IPS-11a (cell line): ENCODE measurements around the gene C19orf25.
A peak's percentile ranks its signal among the peaks of the same experiment; 100 is the strongest.

Source experiments
- H3K4me3 ChIP-seq: one replicate; pipeline ENCODE4 v1.5.1; 2013; ENCODE audit warnings: low read depth, low read length, control low read depth

C19orf25 gene

DNA sequence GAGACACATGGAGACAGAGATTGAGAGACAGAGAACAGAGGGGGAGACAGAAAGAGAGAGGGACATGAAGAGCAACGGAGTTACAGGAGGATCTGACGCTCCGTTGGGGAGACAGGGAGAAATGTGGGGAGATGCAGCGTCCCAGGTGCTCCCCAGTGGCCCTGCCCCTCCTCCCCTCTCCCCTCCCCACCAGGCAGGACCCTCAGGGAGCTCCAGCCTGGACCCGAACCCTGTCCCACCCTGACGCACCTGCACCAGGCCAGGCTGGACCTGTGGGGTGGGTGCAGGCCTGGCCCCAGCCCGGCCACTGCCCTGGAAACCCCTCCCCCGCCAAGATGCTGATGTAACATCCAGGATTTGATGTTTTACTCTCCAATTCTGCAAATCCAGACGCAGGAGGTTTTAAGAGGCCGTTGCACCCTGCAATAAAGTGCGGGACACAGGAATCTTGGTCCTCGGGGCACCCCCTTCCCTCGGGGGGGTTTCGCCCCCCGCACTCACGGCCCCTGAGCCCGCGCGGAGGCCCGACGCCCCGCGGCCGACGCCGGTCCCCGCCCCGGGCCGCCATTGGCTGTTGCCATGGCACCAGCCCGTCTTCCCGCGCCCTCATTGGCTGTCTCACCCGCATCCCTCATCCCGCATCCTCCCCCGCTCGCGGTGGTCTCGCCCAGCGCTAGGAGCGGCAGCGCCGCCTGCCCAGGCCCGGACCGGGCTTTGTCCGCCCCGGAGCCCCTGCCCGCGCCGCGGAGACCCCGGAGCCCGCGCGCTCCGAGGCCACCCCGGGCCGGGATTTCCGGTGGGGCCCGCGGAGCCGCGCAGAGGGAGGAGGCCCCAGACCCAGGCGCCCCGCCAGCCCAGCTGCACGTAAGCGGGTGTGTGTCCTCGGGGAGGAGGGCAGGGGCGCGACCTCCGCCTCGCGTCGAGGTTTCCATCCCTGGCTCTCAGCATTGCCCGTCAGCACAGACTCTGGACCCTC, 29.3 kb downstream of the C19orf25 start, which contains the start of gene APC2:
TSS of gene APC2 (plus strand) at position 655 of the 976 bp plus-strand sequence. CDS start 2,881 bp downstream, outside the sequence.
- H3K4me3 ChIP-seq: peak within 1 kb of the TSS; percentile 8

DNA sequence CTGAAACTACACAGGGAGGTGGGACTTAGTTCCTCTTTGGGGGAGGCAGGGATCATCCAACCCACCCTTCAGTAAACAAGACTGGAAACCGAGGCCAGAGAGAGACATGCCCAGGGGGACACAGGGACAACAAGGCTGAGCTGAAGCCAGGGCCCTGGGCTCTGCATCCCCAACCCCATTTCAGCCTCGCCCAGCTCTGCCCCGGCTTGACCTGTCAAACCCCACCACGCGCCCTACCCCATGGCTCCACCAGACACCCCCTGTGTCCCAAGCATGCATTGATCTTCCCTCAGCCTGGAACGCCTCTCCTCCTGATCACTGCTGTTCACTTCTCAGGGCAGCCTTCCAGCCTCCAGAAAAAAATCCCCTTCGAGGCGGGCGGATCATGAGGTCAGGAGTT, 31.1 kb downstream of the C19orf25 start:
- no peak overlapping the region for H3K4me3 ChIP-seq

DNA sequence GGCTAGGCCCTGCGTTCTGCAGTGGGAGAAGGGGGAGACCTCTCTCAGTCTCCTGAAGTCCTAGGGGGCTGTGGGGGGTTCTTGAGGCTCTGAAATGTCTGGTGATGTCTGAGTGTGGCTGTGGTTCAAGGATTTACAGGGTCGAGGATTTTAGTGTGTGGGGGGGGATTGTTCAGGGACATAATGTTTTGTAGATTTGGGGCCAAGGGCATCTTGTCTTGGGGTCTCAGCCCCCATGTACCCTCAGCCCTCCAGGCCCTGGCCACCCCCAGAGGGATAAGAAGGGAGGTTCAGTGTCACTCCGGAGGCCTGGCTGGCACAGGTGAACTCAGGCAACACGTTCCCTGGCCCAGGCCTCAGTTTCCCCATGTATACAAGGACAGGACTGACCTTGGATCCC, 31.5 kb downstream of the C19orf25 start:
- no peak overlapping the region for H3K4me3 ChIP-seq

DNA sequence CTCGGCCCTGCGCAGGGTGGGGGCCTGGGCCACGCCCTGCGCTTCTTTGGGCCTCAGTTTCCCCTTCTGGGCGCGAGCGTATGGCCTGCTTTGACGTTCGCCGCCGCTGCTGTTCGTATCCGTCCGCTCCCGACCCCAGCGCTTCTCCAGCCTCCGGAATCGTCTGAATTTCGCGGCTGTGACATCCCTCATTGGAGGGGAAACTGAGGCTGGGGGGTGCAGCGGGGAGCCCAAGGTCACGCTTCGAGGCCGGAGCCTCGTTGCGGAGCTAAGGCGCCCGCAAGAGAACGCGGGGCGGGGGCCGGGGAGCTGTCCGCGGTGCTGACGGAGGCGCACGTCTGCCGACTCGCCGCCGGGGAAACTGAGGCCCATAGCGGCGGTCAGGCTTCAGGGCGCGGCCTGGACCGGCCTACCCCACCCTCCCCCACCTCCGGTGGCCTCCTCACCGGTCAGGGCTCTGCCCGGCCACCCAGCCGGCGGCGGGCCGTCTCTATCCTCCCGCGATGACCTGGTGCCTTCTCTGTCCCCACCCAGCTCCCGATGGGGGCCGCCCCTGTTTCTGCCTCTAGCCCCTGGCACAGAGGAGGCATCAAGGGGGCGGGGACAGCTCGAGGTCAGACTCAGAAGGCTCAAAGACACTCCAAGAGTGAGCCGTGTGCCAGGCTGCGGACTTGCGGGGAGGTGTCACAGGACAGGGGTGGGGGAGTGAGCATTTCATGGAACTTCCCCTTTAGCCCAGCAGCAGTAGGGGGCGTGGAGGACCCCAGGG, 32.1 kb downstream of the C19orf25 start:
- peak overlapping the region; percentile 6 for H3K4me3 ChIP-seq

DNA sequence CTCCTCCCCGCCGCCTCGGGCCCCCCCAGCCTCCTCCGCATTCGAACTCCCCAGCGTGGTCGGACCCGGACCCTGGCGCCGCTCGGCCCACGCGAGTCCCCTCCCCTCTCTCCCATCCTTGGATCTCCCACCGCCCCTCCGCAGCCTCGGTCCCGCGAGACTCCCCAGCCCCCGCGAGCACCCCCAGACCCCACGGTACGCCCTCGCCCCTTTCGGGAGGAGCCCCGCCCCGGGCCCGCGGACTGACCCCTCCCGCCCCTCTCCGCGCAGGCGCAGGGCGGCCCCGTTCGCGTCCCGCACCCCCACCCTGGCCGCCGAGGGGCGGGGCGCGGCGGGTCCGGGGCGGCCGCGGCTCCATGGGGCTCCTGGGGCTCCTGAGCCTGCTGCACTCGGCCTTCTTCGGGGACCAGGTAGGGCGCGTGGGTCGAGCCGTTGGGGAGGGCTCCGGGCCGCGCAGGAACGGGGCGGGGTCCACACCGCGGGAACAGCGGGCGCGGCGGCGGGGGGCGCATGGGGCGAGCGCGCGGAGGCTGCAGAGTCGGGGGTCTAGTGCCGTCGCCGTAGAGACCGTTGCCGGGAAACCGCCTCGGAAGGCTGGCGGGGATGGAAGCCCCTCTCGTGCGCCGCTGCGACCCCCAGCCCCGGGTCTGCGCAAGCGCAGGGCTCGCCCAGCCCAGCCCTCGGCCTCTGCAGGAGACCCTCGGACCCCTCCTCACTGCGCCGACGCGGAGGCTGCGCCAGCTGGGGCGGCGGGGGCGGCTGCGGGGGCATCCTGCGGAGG, 32.9 kb downstream of the C19orf25 start:
- peak overlapping the region; percentile 6 for H3K4me3 ChIP-seq

DNA sequence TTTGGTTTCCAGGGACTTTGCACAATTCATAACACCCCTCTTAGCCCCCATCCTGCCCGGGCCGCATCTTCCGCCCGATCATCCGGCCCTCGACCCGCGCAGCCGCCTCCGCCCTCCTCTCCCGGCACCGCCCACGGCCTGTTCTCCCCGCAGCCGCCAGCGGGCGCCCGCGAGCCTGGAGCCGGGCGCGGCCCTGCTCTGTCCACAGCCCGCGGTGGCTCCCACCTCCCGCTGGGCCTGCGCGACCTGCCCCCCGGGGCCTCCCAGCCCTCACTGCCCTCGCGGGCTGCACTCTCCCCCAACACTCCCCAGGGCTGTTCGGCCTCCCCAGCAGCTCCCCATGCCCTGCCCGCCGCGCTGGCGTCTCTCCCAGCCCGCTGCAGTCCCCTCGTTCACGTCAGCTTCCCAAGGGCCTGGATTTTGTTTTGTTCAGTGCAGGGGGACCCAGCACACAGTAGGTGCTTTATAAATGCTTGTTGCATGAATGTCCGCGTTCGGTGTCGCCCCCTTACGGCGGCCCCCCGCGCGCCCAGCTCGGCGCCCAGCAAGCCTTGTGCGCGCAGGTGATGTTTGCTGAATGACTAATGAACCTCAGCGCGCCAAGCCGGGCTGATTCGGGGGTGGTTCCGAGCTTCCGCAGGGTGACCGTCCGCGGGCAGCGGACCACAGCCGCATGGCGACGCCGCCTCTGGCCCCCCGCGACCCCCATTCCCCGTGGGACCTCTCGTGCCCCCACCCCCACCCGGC, 33.7 kb downstream of the C19orf25 start:
- peak overlapping the region; percentile 35 for H3K4me3 ChIP-seq

DNA sequence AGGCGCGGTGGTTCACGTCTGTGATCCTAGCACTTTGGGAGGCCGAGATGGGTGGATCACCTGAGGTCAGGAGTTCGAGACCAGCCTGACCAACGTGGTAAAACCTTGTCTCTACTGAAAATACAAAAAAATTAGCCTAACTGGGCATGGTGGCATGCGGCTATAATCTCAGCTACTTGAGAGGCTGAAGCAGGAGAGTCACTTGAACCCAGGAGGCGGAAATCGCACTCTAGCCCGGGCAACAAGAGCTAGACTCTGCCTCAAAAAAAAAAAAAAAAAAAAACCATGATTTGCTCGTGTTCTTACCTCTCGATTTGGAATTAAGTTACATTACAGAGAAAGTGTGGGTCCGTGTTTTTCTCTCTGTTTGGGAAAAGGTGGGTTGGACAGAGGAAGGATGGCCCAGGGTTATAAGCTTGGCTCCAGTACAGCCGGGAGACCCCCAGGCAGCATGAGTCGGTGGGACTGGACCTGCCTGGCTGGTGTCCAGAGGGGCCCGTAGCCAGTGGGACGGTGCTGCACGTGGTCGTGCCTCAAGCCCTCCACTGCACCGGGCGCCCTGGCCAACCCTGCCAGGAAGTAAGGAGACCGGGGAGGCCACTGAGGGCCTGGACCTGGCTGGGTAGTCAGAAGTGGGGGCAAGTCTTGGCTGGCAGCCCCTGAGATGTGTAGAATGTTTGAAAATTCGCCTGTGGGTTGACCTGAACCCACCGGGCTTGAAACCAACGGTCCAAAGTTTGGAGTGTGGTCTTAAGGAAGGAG, 37.2 kb downstream of the C19orf25 start:
- H3K4me3 ChIP-seq: no peak overlapping the region

DNA sequence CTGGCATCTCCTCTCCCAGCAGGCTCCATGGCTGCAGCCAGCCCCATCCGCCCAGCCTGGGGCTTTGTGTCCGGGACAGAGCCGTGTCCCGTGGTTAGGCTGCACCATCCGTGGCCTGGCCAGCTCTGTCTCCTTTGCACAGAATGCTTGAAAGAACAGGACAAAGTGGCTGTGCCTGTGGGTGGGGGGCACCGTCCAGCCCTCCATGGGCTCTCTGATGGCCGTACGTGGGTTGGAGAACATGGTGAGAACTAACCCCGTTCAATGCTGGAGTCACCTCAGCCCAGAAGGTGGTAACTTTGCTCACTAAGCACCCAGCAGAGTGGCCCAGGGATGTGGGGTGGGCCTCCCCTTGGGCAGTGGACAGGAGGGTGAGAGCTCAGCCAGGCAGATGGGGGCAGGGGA, 38.0 kb downstream of the C19orf25 start:
- H3K4me3 ChIP-seq: no peak overlapping the region

DNA sequence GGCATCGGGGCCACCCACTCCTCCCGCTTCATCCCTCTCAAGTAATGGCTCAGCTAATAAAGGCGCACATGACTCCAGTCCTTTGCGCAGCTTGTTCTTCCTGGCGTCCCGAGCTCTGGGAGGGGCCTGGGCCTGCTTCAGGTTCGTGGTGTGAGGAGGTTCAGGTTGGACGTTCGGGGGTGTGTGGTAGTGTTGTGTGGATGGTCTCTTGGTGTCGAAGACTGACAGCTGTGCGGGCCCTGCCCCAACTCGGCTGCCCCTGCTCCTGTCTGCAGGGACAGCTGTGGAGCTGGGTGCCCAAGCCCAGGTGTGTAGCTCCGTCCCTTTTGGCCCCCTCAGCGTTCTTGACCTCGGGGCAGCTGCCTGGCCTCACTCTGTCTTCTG, 38.6 kb downstream of the C19orf25 start:
- H3K4me3 ChIP-seq: no peak overlapping the region

DNA sequence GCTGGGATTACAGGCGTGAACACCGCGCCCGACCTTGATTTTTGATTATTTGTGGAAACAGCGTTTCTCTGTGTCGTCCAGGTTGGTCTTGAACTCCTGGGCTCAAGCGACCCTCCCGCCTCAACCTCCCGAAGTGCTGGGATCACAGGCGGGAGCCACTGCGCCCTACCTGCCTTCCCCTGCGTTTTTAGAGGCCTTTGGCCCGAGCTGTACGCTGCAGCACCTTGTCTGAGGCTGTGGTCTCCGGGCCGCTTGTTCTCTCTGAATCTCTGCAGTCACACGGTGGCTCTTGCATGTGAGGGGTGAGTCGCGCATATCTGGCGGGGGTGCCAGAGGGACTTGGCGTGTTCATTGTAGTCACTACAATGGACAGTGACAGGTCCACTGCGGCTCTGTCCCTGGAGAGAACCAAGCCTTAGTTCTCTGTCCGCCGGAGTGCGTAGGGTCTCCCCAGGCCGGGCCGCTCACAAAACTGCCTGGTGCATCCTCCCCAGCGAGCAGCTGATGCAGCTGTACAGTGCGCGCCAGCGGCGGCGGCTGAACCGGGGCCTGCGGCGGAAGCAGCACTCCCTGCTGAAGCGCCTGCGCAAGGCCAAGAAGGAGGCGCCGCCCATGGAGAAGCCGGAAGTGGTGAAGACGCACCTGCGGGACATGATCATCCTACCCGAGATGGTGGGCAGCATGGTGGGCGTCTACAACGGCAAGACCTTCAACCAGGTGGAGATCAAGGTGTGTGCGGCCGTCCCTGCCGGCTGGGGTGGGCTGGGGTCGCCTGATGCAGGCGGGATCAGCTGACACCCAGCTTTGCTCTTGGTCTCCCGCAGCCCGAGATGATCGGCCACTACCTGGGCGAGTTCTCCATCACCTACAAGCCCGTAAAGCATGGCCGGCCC, 39.2 kb downstream of the C19orf25 start:
- peak overlapping the region; percentile 86 for H3K4me3 ChIP-seq

DNA sequence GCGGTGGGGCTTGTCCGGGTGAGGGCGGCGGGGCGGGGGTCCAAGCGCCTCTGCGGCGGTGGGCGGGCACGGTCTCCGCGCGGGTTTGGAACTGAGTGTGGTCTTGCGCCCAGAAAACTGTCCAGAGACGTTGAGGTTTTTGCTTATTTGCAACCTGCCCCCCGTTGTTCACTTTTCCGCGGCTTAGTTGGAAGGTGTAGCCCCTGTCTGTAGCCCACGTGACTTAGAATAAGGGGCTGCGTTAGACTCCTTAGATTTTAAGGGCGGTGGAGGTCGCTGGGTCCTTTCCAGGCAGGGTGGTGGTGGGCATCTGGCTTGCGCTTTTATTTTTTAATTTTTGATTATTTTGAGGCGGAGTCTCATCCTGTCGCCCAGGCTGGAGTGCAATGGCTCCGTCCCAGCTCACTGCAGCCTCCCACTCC, 40.1 kb downstream of the C19orf25 start:
- peak overlapping the region; percentile 86 for H3K4me3 ChIP-seq

DNA sequence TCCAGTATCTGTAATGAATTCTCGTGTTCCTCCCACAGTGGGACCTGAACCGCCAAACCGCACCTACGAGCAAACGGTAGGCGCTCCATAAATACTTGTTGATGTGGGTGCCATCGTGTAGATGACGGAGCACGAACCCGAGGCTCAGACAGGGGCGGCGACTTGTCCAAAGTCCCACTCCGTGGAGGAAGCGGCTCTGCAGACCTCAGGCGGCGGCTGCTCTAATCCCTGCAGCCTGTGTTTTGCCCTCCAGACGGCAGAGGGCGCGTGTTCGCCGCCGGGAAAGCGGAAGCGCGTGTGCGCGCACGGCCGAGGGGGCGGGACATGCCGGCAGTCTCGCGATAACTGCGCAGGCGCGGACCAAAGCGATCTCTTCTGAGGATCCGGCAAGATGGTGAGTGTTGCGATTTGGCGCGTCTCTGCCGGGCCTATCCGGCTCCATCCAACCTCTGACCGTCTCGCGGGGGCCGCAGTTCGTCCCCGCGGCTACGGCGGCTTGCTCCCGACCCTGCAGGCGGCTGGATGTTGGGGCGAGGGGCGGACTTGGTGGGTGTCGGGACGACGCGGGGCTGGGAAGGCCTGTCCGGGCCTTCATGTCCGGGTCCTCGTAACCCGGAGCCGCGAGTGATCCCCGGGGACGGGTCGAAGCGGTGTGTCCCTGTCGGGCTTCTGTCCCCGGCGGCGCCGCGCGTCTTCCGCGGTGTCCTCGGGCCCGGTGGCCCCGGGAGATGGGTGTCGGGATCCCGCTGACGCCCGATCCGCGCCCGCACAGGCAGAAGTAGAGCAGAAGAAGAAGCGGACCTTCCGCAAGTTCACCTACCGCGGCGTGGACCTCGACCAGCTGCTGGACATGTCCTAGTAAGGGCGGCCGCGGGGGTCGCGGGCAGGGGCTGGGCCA, 40.7 kb downstream of the C19orf25 start, which contains the start of gene RPS15:
TSS of gene RPS15 (plus strand) at position 362 of the 898 bp plus-strand sequence. CDS start at position 392, 30 bp downstream.
- H3K4me3 ChIP-seq: peak within 1 kb of the TSS; percentile 86

DNA sequence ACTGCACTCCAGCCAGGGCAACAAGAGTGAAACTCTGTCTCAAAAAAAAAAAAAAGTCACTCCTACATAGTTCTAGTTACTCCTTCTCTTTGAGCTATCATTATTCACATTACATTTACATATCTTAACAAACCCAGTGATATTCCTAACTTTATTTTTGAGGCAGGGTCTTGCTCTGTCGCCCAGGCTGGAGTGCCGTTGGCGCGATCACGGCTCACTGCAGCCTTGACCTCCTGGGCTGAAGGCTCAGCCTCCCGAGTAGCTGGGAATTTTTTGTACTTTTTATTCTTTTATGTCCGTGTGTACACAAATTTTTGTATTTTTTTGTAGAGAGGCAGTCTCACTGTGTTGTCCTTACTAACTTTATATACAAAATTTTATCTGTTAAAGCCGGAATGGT, 41.4 kb downstream of the C19orf25 start:
- H3K4me3 ChIP-seq: no peak overlapping the region

DNA sequence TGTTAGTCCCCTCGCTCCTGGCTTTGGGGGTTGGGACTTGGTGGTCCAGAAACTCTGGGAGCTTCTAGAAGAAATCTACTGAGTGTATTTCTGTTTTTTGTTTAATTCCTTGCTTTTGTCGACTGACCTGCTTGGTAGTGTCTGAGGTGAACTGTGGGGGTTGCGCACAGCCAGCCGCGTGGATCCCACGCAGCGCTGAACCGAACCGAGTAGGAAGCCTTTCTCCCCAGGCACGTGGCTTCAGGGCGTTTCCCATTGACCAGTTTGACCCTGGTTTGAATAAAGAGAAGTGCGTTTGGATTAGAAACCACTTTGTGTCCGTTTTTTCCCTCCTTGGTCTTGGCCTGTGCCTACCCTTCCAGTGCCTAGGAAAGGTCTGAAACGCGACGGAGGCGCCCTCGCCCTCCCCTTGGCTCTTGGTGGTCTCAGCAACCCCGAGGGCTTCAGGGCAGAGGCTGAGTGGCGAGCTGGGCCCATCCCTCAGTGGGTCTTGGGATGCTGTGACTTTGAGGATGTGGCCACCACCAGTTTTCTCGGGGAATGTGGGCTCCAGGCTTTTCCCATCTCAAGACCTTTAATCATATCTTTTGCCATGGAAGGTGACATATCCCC, 43.5 kb downstream of the C19orf25 start:
- no peak overlapping the region for H3K4me3 ChIP-seq

DNA sequence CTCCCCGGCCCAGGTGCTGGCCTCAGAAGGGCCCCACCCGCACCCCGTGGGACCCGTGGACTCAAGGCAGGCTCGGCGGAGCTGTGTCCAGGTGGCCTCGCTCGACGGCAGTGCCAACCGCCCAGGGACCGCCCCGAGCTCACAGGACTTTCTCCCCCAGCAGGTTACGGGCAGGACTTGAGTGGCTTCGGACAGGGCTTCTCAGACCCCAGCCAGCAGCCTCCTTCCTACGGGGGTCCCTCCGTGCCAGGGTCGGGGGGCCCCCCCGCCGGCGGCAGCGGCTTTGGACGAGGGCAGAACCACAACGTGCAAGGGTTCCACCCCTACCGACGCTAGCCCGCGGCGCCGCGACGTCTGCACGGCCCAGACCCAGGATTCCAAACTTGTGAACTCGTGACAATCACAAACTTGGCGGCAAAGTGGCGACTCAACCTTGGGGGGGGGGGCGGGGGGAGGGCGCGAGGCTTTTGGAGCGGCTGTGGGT, 44.4 kb downstream of the C19orf25 start:
- H3K4me3 ChIP-seq: no peak overlapping the region

DNA sequence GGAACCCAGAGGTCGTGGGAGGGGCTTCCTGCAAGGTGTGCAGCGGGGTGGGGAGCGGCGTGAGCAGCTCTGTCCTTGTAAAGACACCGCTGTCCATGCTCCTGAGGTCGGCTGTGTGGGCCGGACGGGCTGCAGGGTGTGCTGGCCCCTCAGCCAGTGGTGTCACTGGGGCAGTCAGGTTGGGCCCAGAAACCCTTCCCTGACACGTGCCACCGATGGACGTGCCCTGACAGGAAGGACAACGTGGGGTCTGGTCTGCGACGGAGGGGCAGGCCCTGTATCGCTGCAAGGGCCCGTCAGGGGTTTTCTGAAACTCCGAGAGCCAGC, 45.0 kb downstream of the C19orf25 start:
- no peak overlapping the region for H3K4me3 ChIP-seq
